Smooth muscle cell (in vitro differentiated cells): ENCODE results near the gene MARS2. TPM values are rescaled to one million over a fixed set of nuclear protein-coding genes. Genes with fewer than 3 reads are reported as not detected.
A peak's percentile ranks its signal among the peaks of the same experiment; 100 is the strongest.

Source experiments
- DNase-seq: peaks from one replicate; lab custom pipeline; 2025; ENCODE audit not compliant: unreplicated experiment; lab: John Stamatoyannopoulos, UW
- H2AFZ ChIP-seq: fragments of 200-600 bp; sonication (generic); 2 replicates; pipeline ENCODE4 v1.6.0; 2016; ENCODE audit warnings: antibody characterized with exemption, low read depth, mild to moderate bottlenecking
- H3F3A ChIP-seq: fragments of 200-600 bp; sonication (generic); 2 replicates; pipeline ENCODE4 v1.6.0; 2017; ENCODE audit warnings: antibody characterized with exemption, low read depth
- H3K27ac ChIP-seq: fragments of 200-600 bp; sonication (generic); 2 replicates; pipeline ENCODE4 v1.5.1; 2016; ENCODE audit warnings: low read depth, mild to moderate bottlenecking
- H3K27me3 ChIP-seq: fragments of 200-600 bp; sonication (generic); 2 replicates; pipeline ENCODE4 v1.6.1; 2016; ENCODE audit warnings: low read depth, mild to moderate bottlenecking
- H3K36me3 ChIP-seq: fragments of 200-600 bp; sonication (generic); 2 replicates; pipeline ENCODE4 v1.5.1; 2016; ENCODE audit warnings: low read depth
- H3K4me1 ChIP-seq: fragments of 200-600 bp; sonication (generic); 2 replicates; pipeline ENCODE4 v1.5.1; 2016; ENCODE audit warnings: low read depth
- H3K4me2 ChIP-seq: fragments of 200-600 bp; sonication (generic); 2 replicates; pipeline ENCODE4 v1.6.0; 2016; ENCODE audit warnings: mild to moderate bottlenecking
- H3K4me3 ChIP-seq: fragments of 200-600 bp; sonication (generic); 2 replicates; pipeline ENCODE4 v1.5.1; 2016; ENCODE audit warnings: mild to moderate bottlenecking
- H3K79me2 ChIP-seq: fragments of 200-600 bp; sonication (generic); 2 replicates; pipeline ENCODE4 v1.6.0; 2016; ENCODE audit warnings: low read depth, mild to moderate bottlenecking
- H3K9ac ChIP-seq: fragments of 200-600 bp; sonication (generic); 2 replicates; pipeline ENCODE4 v1.6.0; 2016; ENCODE audit warnings: low read depth
- H3K9me3 ChIP-seq: fragments of 200-600 bp; sonication (generic); replicated peaks from 2 replicates; pipeline ENCODE4 v1.5.1; 2016; ENCODE audit warnings: low read depth
- H4K20me1 ChIP-seq: fragments of 200-600 bp; sonication (generic); 2 replicates; pipeline ENCODE4 v1.6.0; 2016; ENCODE audit warnings: low read depth
- CTCF ChIP-seq: fragments of 200-600 bp; sonication (generic); IDR thresholded peaks from 2 replicates; pipeline ENCODE4 v1.5.1; 2017; ENCODE audit warnings: borderline replicate concordance, mild to moderate bottlenecking, antibody characterized with exemption; ENCODE audit not compliant: insufficient read depth, poor library complexity, severe bottlenecking
- WGBS: methylation state at CpG from one replicate; pipeline ENCODE4 v1.1.7; 2016; ENCODE audit warnings: low lambda C conversion rate; 5-methylcytosine and 5-hydroxymethylcytosine counted together
- polyA plus RNA-seq: library from polyadenylated mRNA; unstranded; fragments of >200 nt; fragmentation: Nextera tagmentation; extraction: Ambion mirVana; gene quantifications from 2 replicates; pipeline ENCODE4 v1.2.1, GENCODE V29; 2016
- total RNA-seq: library from RNA; depleted of rRNA; stranded (reverse); fragments of >200 nt; gene quantifications from 2 replicates; pipeline ENCODE4 v1.2.3, GENCODE V29; 2014

MARS2 gene
- total and polyA plus RNA-seq, 2 experiments from 2014 or later = 2.0 TPM; not detected in 1

DNA sequence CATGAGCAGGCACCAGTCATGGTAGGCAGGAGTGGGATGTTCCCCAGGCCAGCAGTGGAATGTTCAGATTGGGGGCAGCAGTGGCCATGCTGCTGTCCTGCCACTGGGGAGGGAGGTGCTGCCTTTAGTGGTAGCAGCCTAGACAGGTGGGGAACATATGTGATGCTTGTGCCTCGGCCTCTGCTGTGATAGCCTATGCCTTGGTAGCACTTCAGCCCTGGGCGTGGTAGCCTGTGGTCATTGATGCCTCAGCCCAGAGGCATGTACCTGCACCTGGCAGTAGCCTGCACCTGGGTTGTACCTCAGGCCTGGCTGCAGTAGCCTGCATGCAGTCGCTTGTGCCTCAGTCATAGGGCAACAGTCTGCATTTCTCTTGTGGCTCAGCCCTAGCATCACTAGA lies 36.9 kb upstream of the MARS2 start:
- TF ChIP-seq CTCF = no peak
- H3K79me2 ChIP-seq = peaks cover 8% of the 10 kb centered on the region
- no peak for DNase-seq
- H3K27ac ChIP-seq = no peak overlapping the region
- H3K9me3 ChIP-seq = peaks cover 9% of the 10 kb centered on the region
- peaks cover 2% of the 10 kb centered on the region for H3K4me1 ChIP-seq
- no peaks in the 10 kb centered on the region for H4K20me1 ChIP-seq
- WGBS = 95% methylated on average over 3 of the region's 3 CpGs
- no peaks in the 10 kb centered on the region for H3K27me3 ChIP-seq
- H2AFZ ChIP-seq = no peak overlapping the region
- no peak overlapping the region for H3K9ac ChIP-seq
- no peak overlapping the region for H3K4me3 ChIP-seq
- no peaks in the 10 kb centered on the region for H3K36me3 ChIP-seq
- no peak overlapping the region for H3K4me2 ChIP-seq
- H3F3A ChIP-seq = no peaks in the 10 kb centered on the region

- H3K27ac ChIP-seq = no peak overlapping the region
- H3F3A ChIP-seq = no peaks in the 10 kb centered on the region
- no peaks in the 10 kb centered on the region for H3K36me3 ChIP-seq
- H3K27me3 ChIP-seq = no peaks in the 10 kb centered on the region
- H4K20me1 ChIP-seq = no peaks in the 10 kb centered on the region
- no peak overlapping the region for H3K4me3 ChIP-seq
- peaks cover 9% of the 10 kb centered on the region for H3K9me3 ChIP-seq
- H3K4me1 ChIP-seq = peaks cover 10% of the 10 kb centered on the region
- no peak overlapping the region for H3K9ac ChIP-seq
- peaks cover 14% of the 10 kb centered on the region for H3K79me2 ChIP-seq
- no peak for DNase-seq
- H3K4me2 ChIP-seq = no peak overlapping the region
- TF ChIP-seq CTCF = no peak
- H2AFZ ChIP-seq = no peak overlapping the region
Observed at GRCh38 chr2:197669077-197669476, 36.1 kb upstream of the MARS2 start.

GRCh38 chr2:197672371-197672893 lies 32.7 kb upstream of the MARS2 start:
- Histone ChIP-seq H3K79me2 (peaks cover 22% of the 10 kb centered on the region), H3K27ac (no peak overlapping the region), H3K4me3 (no peak overlapping the region), H3K9ac (no peak overlapping the region), H3K4me2 (no peak overlapping the region), H4K20me1 (no peaks in the 10 kb centered on the region), H2AFZ (no peak overlapping the region), H3K4me1 (peaks cover 23% of the 10 kb centered on the region), H3K36me3 (no peaks in the 10 kb centered on the region), H3K9me3 (no peaks in the 10 kb centered on the region), H3K27me3 (no peaks in the 10 kb centered on the region), H3F3A (peaks cover 4% of the 10 kb centered on the region)
- WGBS = 44% methylated on average over 1 of the region's 1 CpG
- DNase-seq = no peak
- no peak for TF ChIP-seq CTCF

- Histone ChIP-seq H3K79me2 (peaks cover 22% of the 10 kb centered on the region), H3K4me3 (peak overlapping the region; percentile 59), H3K9me3 (no peaks in the 10 kb centered on the region), H3K4me2 (peak overlapping the region; percentile 95), H3K36me3 (no peaks in the 10 kb centered on the region), H3F3A (peaks cover 4% of the 10 kb centered on the region), H2AFZ (no peak overlapping the region), H3K27me3 (no peaks in the 10 kb centered on the region), H3K4me1 (peaks cover 23% of the 10 kb centered on the region), H4K20me1 (no peaks in the 10 kb centered on the region), H3K27ac (no peak overlapping the region), H3K9ac (no peak overlapping the region)
- WGBS = 89% methylated on average over 5 of the region's 5 CpGs
- no peak for DNase-seq
- no peak for TF ChIP-seq CTCF
Observed at GRCh38 chr2:197673106-197673505, 32.1 kb upstream of the MARS2 start.
